C4-2B (cell line): Measurements from ENCODE around the gene STX12.

Experiments used
- H3K27ac ChIP-seq: fragments of 450-650 bp; 2 replicates; pipeline ENCODE4 v1.5.1; 2017
- CTCF ChIP-seq: fragments of 450-650 bp; conservative IDR thresholded peaks from 2 replicates; pipeline ENCODE4 v1.5.1; 2017; ENCODE audit warnings: mild to moderate bottlenecking
- ZFX ChIP-seq: fragments of 450-650 bp; IDR thresholded peaks from 2 replicates; pipeline ENCODE4 v1.6.1; 2017

Gene STX12

GRCh38 chr1:27772932-27773825, at the start of gene STX12:
TSS of gene STX12 (plus strand) at chr1:27773219. CDS start at chr1:27773308, 89 bp downstream.
- TF ChIP-seq ZFX: peak; percentile 58; the same call in 1 of the 2 replicates
- no peak for TF ChIP-seq CTCF
- H3K27ac ChIP-seq: peak within 1 kb of the TSS; percentile 80

GRCh38 chr1:27724961-27725373, 48.1 kb upstream of the STX12 start:
- peak overlapping the region; percentile 85 for H3K27ac ChIP-seq
- TF ChIP-seq ZFX (no peak), CTCF (no peak)

DNA sequence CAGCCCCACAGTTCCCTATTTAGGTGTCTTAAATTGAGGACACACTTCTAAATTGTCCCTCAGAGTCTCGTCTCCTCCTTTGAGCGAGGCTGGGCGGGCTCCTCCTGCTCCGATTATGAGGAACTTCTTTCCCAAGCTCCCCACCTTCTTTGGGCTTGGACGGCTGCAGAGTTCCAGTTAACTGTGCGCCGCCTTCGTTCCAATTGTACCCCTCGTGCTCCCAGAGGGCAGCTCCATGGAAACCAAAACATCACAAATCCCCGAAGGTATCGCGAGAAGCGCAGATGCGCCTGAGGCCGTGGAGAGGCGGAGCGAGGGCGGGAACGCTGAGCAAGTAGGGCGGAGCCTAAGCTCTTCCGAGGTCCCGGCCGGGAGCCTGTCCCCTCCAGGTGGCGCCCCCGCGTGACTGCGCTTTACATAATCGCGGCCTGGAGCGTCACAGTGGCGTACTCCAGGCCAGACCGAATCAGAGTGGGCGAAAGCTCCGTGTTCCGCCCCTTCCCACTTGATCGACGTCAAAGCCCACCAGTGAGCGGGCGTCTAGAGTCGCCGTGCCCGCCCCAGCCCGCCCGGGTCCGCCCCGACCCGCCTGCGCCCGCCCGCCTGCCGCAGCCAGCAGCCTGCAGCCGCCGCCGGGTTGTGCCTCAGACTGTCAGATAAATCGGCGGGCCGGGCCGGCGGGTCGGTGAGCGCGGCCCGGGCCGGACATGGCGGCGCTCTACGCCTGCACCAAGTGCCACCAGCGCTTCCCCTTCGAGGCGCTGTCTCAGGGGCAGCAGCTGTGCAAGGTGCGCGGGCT, 47.4 kb upstream of the STX12 start, which contains the start of gene FAM76A:
Gene FAM76A, plus strand, starts transcription at position 588 of the 799 bp plus-strand sequence. Its CDS starts 120 bp downstream, at position 708.
- TF ChIP-seq ZFX (no peak), CTCF (peak; percentile 83)
- H3K27ac ChIP-seq: peak within 1 kb of the TSS; percentile 85

DNA sequence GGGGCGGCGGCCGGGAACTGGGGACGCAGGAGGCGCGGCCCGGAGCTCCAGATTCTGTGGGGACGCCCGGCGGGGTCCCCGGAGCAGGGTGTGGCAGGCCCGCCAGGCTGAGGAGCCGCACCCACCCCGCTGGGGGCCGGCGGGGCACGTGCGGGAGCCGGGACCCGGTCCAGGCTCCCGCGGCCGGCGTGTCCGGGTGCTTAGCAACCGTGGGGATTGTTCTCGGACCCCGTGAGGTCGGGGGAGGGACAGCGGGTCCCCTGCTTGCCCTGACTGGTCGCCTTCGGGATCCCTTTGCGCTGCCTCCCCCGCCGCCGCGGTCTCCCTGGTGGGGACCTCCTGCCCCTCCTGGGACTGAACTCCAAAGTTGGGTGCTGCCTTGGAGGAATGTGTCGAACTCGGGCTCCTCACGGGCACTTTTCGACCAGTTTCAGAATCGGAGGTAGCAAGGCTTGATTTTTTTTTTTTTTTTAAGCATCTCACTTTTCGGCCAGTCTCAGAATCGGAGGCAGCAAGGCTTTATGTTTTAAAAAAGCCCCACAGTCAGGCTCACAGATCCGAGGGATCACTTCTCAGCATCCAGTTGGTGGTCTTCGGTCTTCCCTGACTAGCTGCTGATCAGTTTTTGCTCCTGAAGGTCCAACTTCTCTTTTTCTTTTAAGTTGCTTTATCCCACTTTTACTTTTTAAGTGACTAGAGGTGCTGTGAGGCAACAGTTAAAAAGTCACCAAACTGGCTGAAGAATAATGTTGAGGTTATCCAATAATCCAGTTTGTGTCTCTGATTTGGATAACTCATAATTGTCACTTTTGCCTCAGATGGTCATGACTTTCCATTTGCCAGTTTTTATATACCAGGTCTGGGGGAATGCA, 46.6 kb upstream of the STX12 start:
- TF ChIP-seq CTCF (no peak), ZFX (peak; percentile 50; the same call in 1 of the 2 replicates)
- peak overlapping the region; percentile 85 for H3K27ac ChIP-seq

- no peak for TF ChIP-seq ZFX
- TF ChIP-seq CTCF: no peak
- no peak overlapping the region for H3K27ac ChIP-seq
Observed at GRCh38 chr1:27727126-27727525, 45.9 kb upstream of the STX12 start.

DNA sequence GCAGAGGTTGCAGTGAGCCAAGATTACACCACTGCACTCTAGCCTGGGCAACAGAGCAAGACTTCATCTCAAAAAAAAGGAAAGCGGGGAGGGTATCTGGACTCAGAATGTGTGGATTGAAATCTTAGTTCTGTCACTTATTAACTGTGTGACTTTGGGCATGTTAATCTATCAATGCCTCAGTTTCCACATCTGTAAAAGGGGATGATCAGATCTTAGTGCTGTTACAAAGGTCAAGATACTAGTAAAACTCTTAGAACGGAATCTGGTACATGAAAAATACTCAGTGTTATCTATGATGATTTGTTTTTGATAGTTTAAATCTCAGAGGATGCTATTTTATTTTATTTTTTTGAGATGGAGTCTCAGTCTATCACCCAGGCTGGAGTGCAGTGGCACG, 36.8 kb upstream of the STX12 start:
- TF ChIP-seq ZFX (no peak), CTCF (no peak)
- no peak overlapping the region for H3K27ac ChIP-seq
